HepG2 (cell line): ENCODE measurements around the gene SLITRK5. TPM values are rescaled to one million over a fixed set of nuclear protein-coding genes. Genes with fewer than 3 reads are reported as not detected.

Source experiments
- ATAC-seq: fragments of 200-7000 bp; cut with Tn5 transposase; 3 replicates; pipeline ENCODE4 v1.9.1; 2020; ENCODE audit warnings: mild to moderate bottlenecking, moderate library complexity
- BruUV-seq: library from RNA; stranded (reverse); fragments of 400-500 nt; replicated peaks from 2 replicates; lab custom pipeline; 2021; lab: Mats Ljungman, UMichigan
- CTCF ChIA-PET: fragments of 300-600 bp; formaldehyde crosslinking; extraction: SDS; loops from one replicate; lab custom pipeline; 2021; ENCODE audit warnings: low total read pairs, inconsistent platforms, low intra/inter-chr PET ratio; lab: Yijun Ruan, JAX
- POLR2A ChIA-PET: fragments of 350-600 bp; sonication (Branson Sonifier 250); formaldehyde crosslinking; loops from one replicate; lab custom pipeline; 2020; ENCODE audit warnings: antibody characterized with exemption, inconsistent platforms; lab: Yijun Ruan, JAX
- DNase-seq: peaks from one replicate; pipeline ENCODE4 v3.0.0-alpha.2; 2015; ENCODE audit warnings: low spot score
- FAIRE-seq: peaks from 3 replicates; lab custom pipeline; 2011; peaks lifted over from hg19 to GRCh38; lab: Jason Lieb, UNC
- H2AFZ ChIP-seq: one replicate; pipeline ENCODE4 v1.6.1; 2011; ENCODE audit warnings: low read length, inconsistent platforms
- H3K27ac ChIP-seq: fragments of 300-600 bp; 3 replicates; pipeline ENCODE4 v1.8.0; 2011; ENCODE audit warnings: mixed run types, mild to moderate bottlenecking, mixed read lengths, low read length, inconsistent platforms; ENCODE audit not compliant: insufficient read depth; ENCODE audit errors: extremely low read length
- H3K27me3 ChIP-seq, 2 experiments: fragments of 200-600 bp in 1 of 2; 2 replicates in 1 of 2; 3 replicates in 1 of 2; pipeline versions ENCODE4 v1.6.0 to v1.8.0; 2011; ENCODE audit warnings: low read length in 2 of 2, mild to moderate bottlenecking in 2 of 2, moderate library complexity in 2 of 2, inconsistent platforms in 1 of 2; ENCODE audit not compliant: insufficient read depth in 2 of 2, control insufficient read depth in 1 of 2
- H3K36me3 ChIP-seq, 2 experiments: fragments of 200-600 bp in 1 of 2; replicated peaks in 1 of 2; 2 replicates in 1 of 2; 3 replicates in 1 of 2; pipeline versions ENCODE4 v1.5.1 to v1.8.0; 2011; ENCODE audit warnings: low read length in 2 of 2, inconsistent platforms in 1 of 2; ENCODE audit not compliant: insufficient read depth in 2 of 2, control insufficient read depth in 1 of 2
- H3K4me1 ChIP-seq: 2 replicates; pipeline ENCODE4 v1.5.1; 2012; ENCODE audit warnings: low read length, inconsistent platforms; ENCODE audit not compliant: insufficient read depth
- H3K4me2 ChIP-seq: 2 replicates; pipeline ENCODE4 v1.6.0; 2011; ENCODE audit warnings: low read depth, low read length, inconsistent platforms
- H3K4me3 ChIP-seq, 3 experiments: fragments of 200-600 bp in 1 of 3; sonication (generic), shearing (Covaris generic) in 1 of 3; replicated peaks in 1 of 3; 2 replicates each; pipeline ENCODE4 v1.5.1; 2011 to 2016; ENCODE audit warnings: low read length in 3 of 3, inconsistent platforms in 2 of 3, low read depth in 2 of 3, mild to moderate bottlenecking in 2 of 3, control low read depth in 1 of 3, mixed read lengths in 1 of 3; ENCODE audit not compliant: insufficient read depth in 1 of 3
- H3K79me2 ChIP-seq: one replicate; pipeline ENCODE4 v1.6.1; 2011; ENCODE audit warnings: low read length, inconsistent platforms; ENCODE audit not compliant: insufficient read depth
- H3K9ac ChIP-seq: 2 replicates; pipeline ENCODE4 v1.6.0; 2011; ENCODE audit warnings: mild to moderate bottlenecking, low read depth, low read length, inconsistent platforms; ENCODE audit not compliant: insufficient read depth
- H3K9me3 ChIP-seq: 2 replicates; pipeline ENCODE4 v1.5.1; 2012; ENCODE audit warnings: mild to moderate bottlenecking, low read length
- H4K20me1 ChIP-seq: 2 replicates; pipeline ENCODE4 v1.6.0; 2011; ENCODE audit warnings: inconsistent platforms, mild to moderate bottlenecking, low read length, moderate library complexity; ENCODE audit not compliant: insufficient read depth
- CREB3 ChIP-seq: sonication (generic); formaldehyde crosslinking; IDR thresholded peaks from 2 replicates; pipeline ENCODE4 v1.5.0; 2020; ENCODE audit warnings: missing genetic modification reagents
- CREM ChIP-seq, 2 experiments: sonication (generic) in 1 of 2; formaldehyde crosslinking in 1 of 2; IDR thresholded peaks; 2 replicates each; pipeline versions ENCODE4 v1.4.0 to v1.6.1; 2016 to 2020; ENCODE audit warnings: antibody characterized with exemption in 1 of 2, mild to moderate bottlenecking in 1 of 2, missing genetic modification reagents in 1 of 2
- DRAP1 ChIP-seq: IDR thresholded peaks from 2 replicates; pipeline ENCODE4 v1.6.1; 2016; ENCODE audit warnings: missing genetic modification reagents, missing compliant biosample characterization
- IKZF4 ChIP-seq: sonication (generic); formaldehyde crosslinking; IDR thresholded peaks from 2 replicates; pipeline ENCODE4 v1.5.1; 2020; ENCODE audit warnings: borderline replicate concordance, mild to moderate bottlenecking, low read depth, missing genetic modification reagents; ENCODE audit errors: not compliant biosample characterization
- RAD51 ChIP-seq: fragments of 450-650 bp; IDR thresholded peaks from 2 replicates; pipeline ENCODE4 v1.6.1; 2016; ENCODE audit warnings: borderline replicate concordance
- SRY ChIP-seq: sonication (generic); formaldehyde crosslinking; IDR thresholded peaks from 2 replicates; pipeline ENCODE4 v1.8.0; 2022; ENCODE audit warnings: mild to moderate bottlenecking, missing genetic modification reagents
- U2AF1 ChIP-seq: fragments of 200-400 bp; formaldehyde crosslinking; optimal IDR thresholded peaks from 2 replicates; pipeline ENCODE3; 2017; ENCODE audit warnings: mild to moderate bottlenecking, low read depth, low read length
- ZBTB8A ChIP-seq: sonication (generic); formaldehyde crosslinking; IDR thresholded peaks from 2 replicates; pipeline ENCODE4 v1.4.0; 2020; ENCODE audit warnings: mild to moderate bottlenecking, low read depth, missing genetic modification reagents, borderline replicate concordance
- ZIK1 ChIP-seq: sonication (generic); formaldehyde crosslinking; IDR thresholded peaks from 2 replicates; pipeline ENCODE4 v1.5.0; 2020; ENCODE audit warnings: mild to moderate bottlenecking, low read depth, missing genetic modification reagents, borderline replicate concordance
- ZNF138 ChIP-seq: sonication (generic); formaldehyde crosslinking; IDR thresholded peaks from 2 replicates; pipeline ENCODE4 v1.5.0; 2020; ENCODE audit warnings: mild to moderate bottlenecking, low read depth, missing genetic modification reagents
- ZNF430 ChIP-seq: sonication (generic); formaldehyde crosslinking; IDR thresholded peaks from 2 replicates; pipeline ENCODE4 v1.9.0; 2021; ENCODE audit warnings: mild to moderate bottlenecking, missing genetic modification reagents
- WGBS: methylation state at CpG from one replicate; pipeline ENCODE4 v1.1.6; 2017; ENCODE audit warnings: low lambda C conversion rate; 5-methylcytosine and 5-hydroxymethylcytosine counted together
- in situ Hi-C: cut with HindIII; loops from 2 replicates; pipeline ENCODE4 v1.10.0; 2017; ENCODE audit warnings: low pct_unique_long_range_greater_than_20kb; ENCODE audit not compliant: extremely low pct_ligation_motif_present
- intact Hi-C: fragments of 100-400 bp; cut with micrococcal nuclease; formaldehyde crosslinking; loops from one replicate; pipeline ENCODE4 v1.10.0; 2022; ENCODE audit not compliant: unreplicated experiment
- polyA plus RNA-seq, 8 experiments: library from polyadenylated mRNA; depleted of rRNA in 3 of 8; stranded (reverse) in 7 of 8; unstranded in 1 of 8; fragments of >200 nt; fragmentation: Illumina TruSeq in 4 of 8; extraction: Trizol in 4 of 8; gene quantifications; 2 replicates each; pipeline versions ENCODE4 v1.2.1 to v1.2.3, GENCODE V29; 2011 to 2016; ENCODE audit warnings: low read depth in 4 of 8, missing spikeins in 1 of 8, mixed read lengths in 1 of 8; ENCODE audit not compliant: insufficient read depth in 1 of 8
- total RNA-seq, 5 experiments: library from RNA; depleted of rRNA; stranded (reverse); fragments of >200 nt; fragmentation: Illumina TruSeq; extraction: Trizol; gene quantifications; 2 replicates each; pipeline ENCODE4 v1.2.3, GENCODE V29; 2016; ENCODE audit warnings: low read depth in 1 of 5
- TF ChIP-seq, protein P1 (sequence below): sonication (generic); formaldehyde crosslinking; IDR thresholded peaks from 2 replicates; pipeline ENCODE4 v1.8.0; 2022; ENCODE audit warnings: low read depth, missing genetic modification reagents

Gene SLITRK5
- total and polyA plus RNA-seq, 2 of the 13 experiments (the other 11 are each of a cell fraction or from before 2014, with no cell fraction given), result not detected

DNA sequence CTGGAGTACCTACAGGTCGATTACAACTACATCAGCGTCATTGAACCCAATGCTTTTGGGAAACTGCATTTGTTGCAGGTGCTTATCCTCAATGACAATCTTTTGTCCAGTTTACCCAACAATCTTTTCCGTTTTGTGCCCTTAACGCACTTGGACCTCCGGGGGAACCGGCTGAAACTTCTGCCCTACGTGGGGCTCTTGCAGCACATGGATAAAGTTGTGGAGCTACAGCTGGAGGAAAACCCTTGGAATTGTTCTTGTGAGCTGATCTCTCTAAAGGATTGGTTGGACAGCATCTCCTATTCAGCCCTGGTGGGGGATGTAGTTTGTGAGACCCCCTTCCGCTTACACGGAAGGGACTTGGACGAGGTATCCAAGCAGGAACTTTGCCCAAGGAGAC, 4.7 kb downstream of the SLITRK5 start:
- Histone ChIP-seq H2AFZ (no peak overlapping the region), H3K4me2 (no peak overlapping the region), H3K79me2 (no peaks in the 10 kb centered on the region), H3K4me3 (no peak overlapping the region), H3K36me3 (no peaks in the 10 kb centered on the region), H4K20me1 (no peaks in the 10 kb centered on the region), H3K4me1 (peaks cover 17% of the 10 kb centered on the region), H3K9ac (no peak overlapping the region), H3K27me3 (peaks cover 0 to 50% of the 10 kb centered on the region in 2 experiments; a peak in 4 of 5 replicates), H3K27ac (no peak overlapping the region), H3K9me3 (no peaks in the 10 kb centered on the region)
- 51% methylated on average over 10 of the region's 10 CpGs for WGBS
- ChIA-PET POLR2A (no interaction called here), CTCF (no interaction called here)
- DNase-seq, result no peak
- in situ Hi-C loops (no loop called here), intact Hi-C loops (loop anchor here (5.0 kb wide), 1 partner anchor 1391 kb away; no protein-coding TSS in a partner anchor)
- no TSS peak for BruUV-seq
- no peak for ATAC-seq
- no peak for FAIRE-seq
- TF ChIP-seq ZNF430 (CRISPR knock-in tag) (no peak), CREB3 (CRISPR knock-in tag) (no peak), U2AF1 (no peak), SRY (CRISPR knock-in tag) (no peak), RAD51 (no peak), CREM (IDR thresholded peaks at IDR 0.05) (no peak), CREM (CRISPR knock-in tag; IDR thresholded peaks at IDR 0.05) (no peak), ZIK1 (CRISPR knock-in tag) (no peak), ZNF138 (no peak), ZBTB8A (no peak), DRAP1 (CRISPR knock-in tag) (no peak), IKZF4 (CRISPR knock-in tag) (no peak)
- TF ChIP-seq, protein P1, sequence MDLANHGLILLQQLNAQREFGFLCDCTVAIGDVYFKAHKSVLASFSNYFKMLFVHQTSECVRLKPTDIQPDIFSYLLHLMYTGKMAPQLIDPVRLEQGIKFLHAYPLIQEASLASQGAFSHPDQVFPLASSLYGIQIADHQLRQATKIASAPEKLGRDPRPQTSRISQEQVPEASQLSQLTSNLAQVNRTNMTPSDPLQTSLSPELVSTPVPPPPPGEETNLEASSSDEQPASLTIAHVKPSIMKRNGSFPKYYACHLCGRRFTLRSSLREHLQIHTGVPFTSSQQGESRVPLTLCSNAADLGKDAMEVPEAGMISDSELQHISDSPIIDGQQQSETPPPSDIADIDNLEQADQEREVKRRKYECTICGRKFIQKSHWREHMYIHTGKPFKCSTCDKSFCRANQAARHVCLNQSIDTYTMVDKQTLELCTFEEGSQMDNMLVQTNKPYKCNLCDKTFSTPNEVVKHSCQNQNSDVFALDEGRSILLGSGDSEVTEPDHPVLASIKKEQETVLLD (CRISPR knock-in tag), result no peak
